ENCODE data around the gene PADI3. TPM values are rescaled to one million over a fixed set of nuclear protein-coding genes. Genes with fewer than 3 reads are reported as not detected.

PADI3 gene
- total RNA-seq, 1 experiment from 2014 or later: 2.5 TPM

- no peak for TF ChIP-seq CTCF (conservative IDR thresholded peaks at IDR 0.05)
- no peak overlapping the region for H3K9ac ChIP-seq (ENCODE audit: extremely low read depth, insufficient read length, low read length)
- no peak overlapping the region for H2AFZ ChIP-seq (ENCODE audit: low read length)
- H3K79me1 ChIP-seq (ENCODE audit: insufficient read depth, low read depth, low read length, poor library complexity, severe bottlenecking): no peaks in the 10 kb centered on the region
- peak overlapping the region in 2 of 3 experiments; percentile 22 to 75; a peak in 3 of 7 replicates for H3K27ac Mint-ChIP-seq
- H4K91ac ChIP-seq (ENCODE audit: insufficient read length, low read depth, low read length): no peak overlapping the region
- H2AK5ac ChIP-seq (ENCODE audit: insufficient read length, low read length): no peak overlapping the region
- no peaks in the 10 kb centered on the region for H3K23me2 ChIP-seq (ENCODE audit: insufficient read length, low read depth, low read length, poor library complexity, severe bottlenecking)
- H3T11ph ChIP-seq (ENCODE audit: low read length): no peak overlapping the region
- H3K56ac ChIP-seq (ENCODE audit: insufficient read length, low read depth, low read length): no peak overlapping the region
- H3K23ac ChIP-seq (ENCODE audit: insufficient read length, low read depth, low read length): no peak overlapping the region
- no peak overlapping the region for H4K5ac ChIP-seq (ENCODE audit: insufficient read length, low read depth, low read length)
- H2BK5ac ChIP-seq (ENCODE audit: insufficient read length, low read length): no peak overlapping the region
- no peak overlapping the region for H2BK120ac ChIP-seq (ENCODE audit: low read depth, low read length, poor library complexity, severe bottlenecking)
- H4K20me1 ChIP-seq (ENCODE audit: control insufficient read depth, insufficient read depth, insufficient read length): no peaks in the 10 kb centered on the region
- H3K4me1 ChIP-seq (ENCODE audit: insufficient read depth, low read length): no peaks in the 10 kb centered on the region; the same call in 1 of the 2 replicates
- H3K27me3 ChIP-seq (ENCODE audit: insufficient read depth, low read length): no peaks in the 10 kb centered on the region
- H4K8ac ChIP-seq (replicated peaks; ENCODE audit: insufficient read length, low read depth, low read length): no peak overlapping the region
- no peak for DNase-seq
- H3K14ac ChIP-seq (ENCODE audit: insufficient read depth, low read length): no peak overlapping the region
- no peak overlapping the region for H2BK15ac ChIP-seq (ENCODE audit: low read depth, low read length)
- H3K9me3 Mint-ChIP-seq: no peaks in the 10 kb centered on the region
- H2BK12ac ChIP-seq (ENCODE audit: insufficient read length, low read depth, low read length): no peak overlapping the region
- H3K4ac ChIP-seq (ENCODE audit: low read depth, low read length): no peak overlapping the region
- no peak overlapping the region for H2BK20ac ChIP-seq (ENCODE audit: low read depth, low read length, poor library complexity, severe bottlenecking)
- H3K18ac ChIP-seq (ENCODE audit: insufficient read length, low read depth, low read length): no peak overlapping the region
- no CpG with 5 or more reads among the region's 5 CpGs for WGBS (ENCODE audit: extremely low coverage, insufficient read length, low lambda C conversion rate)
- no peak overlapping the region for H3K4me3 Mint-ChIP-seq
- no peaks in the 10 kb centered on the region for H3K36me3 Mint-ChIP-seq (ENCODE audit: insufficient read depth in 1 of 3, low read depth in 3 of 3)
- no peak overlapping the region for H3K4me2 ChIP-seq (ENCODE audit: insufficient read depth, insufficient read length, low read length)
- peaks cover 8 to 12% of the 10 kb centered on the region in 2 experiments for H3K4me1 Mint-ChIP-seq
- peaks cover 8% of the 10 kb centered on the region for H3K27me3 Mint-ChIP-seq (ENCODE audit: low read depth)
- no peaks in the 10 kb centered on the region for H3K79me2 ChIP-seq (ENCODE audit: insufficient read depth, low read length)
- H3K27ac ChIP-seq (ENCODE audit: insufficient read length, low read depth, low read length): no peak overlapping the region
- H3K9me3 ChIP-seq (ENCODE audit: control insufficient read depth, low read depth, low read length): no peaks in the 10 kb centered on the region
These were observed 41.4 kb upstream of the PADI3 start for GRCh38 chr1:17207540-17207939.

Measured in H9 (cell line).